Testis (tissue), 3 donors: ENCODE measurements around the gene GTF2I. TPM values are rescaled to one million over a fixed set of nuclear protein-coding genes. Genes with fewer than 3 reads are reported as not detected.

Experiments used
- DNase-seq: peaks from one replicate; pipeline ENCODE4 v3.0.0-alpha.2; 2019
- H3K27ac ChIP-seq, 2 donors: fragments of 200-600 bp; sonication (generic); one replicate each; pipeline ENCODE4 v1.5.1; 2019
- H3K27me3 ChIP-seq: fragments of 200-600 bp; sonication (generic); one replicate; pipeline ENCODE4 v1.5.1; 2019
- H3K36me3 ChIP-seq: fragments of 200-600 bp; sonication (generic); one replicate; pipeline ENCODE4 v1.5.1; 2017; ENCODE audit warnings: low read depth; ENCODE audit errors: missing control alignments
- H3K4me1 ChIP-seq: fragments of 200-600 bp; sonication (generic); one replicate; pipeline ENCODE4 v1.5.1; 2019
- H3K4me3 ChIP-seq, 2 donors: fragments of 200-600 bp; sonication (generic); one replicate each; pipeline ENCODE4 v1.5.1; 2017 to 2019
- H3K9me3 ChIP-seq: fragments of 200-600 bp; sonication (generic); one replicate; pipeline ENCODE4 v1.5.1; 2017
- POLR2A ChIP-seq: fragments of 450-650 bp; IDR thresholded peaks from one replicate; pipeline ENCODE4 v1.6.1; 2017; ENCODE audit warnings: antibody characterized with exemption, mild to moderate bottlenecking, moderate library complexity
- WGBS, 2 donors: methylation state at CpG; one replicate each; pipeline ENCODE4 v1.1.5; 2018; 5-methylcytosine and 5-hydroxymethylcytosine counted together
- intact Hi-C: fragments of 100-400 bp; cut with DNase I; formaldehyde crosslinking; loops from one replicate; pipeline ENCODE4 v1.15.1; 2023; ENCODE audit warnings: low total_unique reads
- polyA plus RNA-seq: library from polyadenylated mRNA; stranded (reverse); fragments of 350-450 nt; fragmentation: Illumina TruSeq; extraction: RNeasy Lipid Tissue Mini Kit (QIAGEN cat#74804); gene quantifications from one replicate; pipeline ENCODE4 v1.2.3, GENCODE V29; 2014; ENCODE audit warnings: low read depth, low replicate concordance; ENCODE audit not compliant: insufficient read depth
- total RNA-seq, 2 donors: library from RNA; depleted of rRNA; stranded (reverse); fragments of >200 nt; gene quantifications; one replicate each; pipeline ENCODE4 v1.2.3, GENCODE V29; 2016
- TF ChIP-seq, protein P1 (sequence below), 3 experiments: fragments of 450-650 bp in 2 of 3; fragments of 200-600 bp in 1 of 3; sonication (generic) in 1 of 3; IDR thresholded peaks; one replicate each; pipeline ENCODE4 v1.5.1; 2016 to 2019; ENCODE audit warnings: antibody characterized with exemption in 3 of 3, mild to moderate bottlenecking in 2 of 3, moderate library complexity in 1 of 3

Gene GTF2I
- total and polyA plus RNA-seq, 3 donors from 2014 or later: 83.4 to 210 (median 208) TPM

DNA sequence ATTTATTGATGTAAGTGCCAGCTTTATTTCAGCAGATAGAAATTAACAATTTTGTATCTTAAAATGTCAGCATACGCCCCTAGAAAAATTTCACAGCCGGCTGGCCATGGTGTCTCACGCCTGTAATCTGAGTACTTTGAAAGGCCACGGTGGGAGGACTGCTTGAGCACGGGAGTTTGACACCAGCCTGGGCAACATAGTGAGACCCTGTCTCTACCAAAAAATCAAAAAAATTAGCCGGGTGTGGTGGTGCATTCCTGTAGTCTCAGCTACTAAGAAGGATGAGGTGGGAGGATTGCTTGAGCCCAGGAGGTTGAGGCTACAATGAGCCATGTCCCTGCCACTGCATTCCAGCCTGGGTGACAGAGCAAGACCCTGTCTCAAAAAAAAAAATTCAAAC lies 14.1 kb downstream of the GTF2I start:
- WGBS, 2 donors: 61 to 69% methylated on average over 6 of the region's 6 CpGs
- H3K4me1 ChIP-seq: peaks cover 21% of the 10 kb centered on the region
- DNase-seq: no peak
- TF ChIP-seq POLR2A: no peak
- TF ChIP-seq, protein P1, sequence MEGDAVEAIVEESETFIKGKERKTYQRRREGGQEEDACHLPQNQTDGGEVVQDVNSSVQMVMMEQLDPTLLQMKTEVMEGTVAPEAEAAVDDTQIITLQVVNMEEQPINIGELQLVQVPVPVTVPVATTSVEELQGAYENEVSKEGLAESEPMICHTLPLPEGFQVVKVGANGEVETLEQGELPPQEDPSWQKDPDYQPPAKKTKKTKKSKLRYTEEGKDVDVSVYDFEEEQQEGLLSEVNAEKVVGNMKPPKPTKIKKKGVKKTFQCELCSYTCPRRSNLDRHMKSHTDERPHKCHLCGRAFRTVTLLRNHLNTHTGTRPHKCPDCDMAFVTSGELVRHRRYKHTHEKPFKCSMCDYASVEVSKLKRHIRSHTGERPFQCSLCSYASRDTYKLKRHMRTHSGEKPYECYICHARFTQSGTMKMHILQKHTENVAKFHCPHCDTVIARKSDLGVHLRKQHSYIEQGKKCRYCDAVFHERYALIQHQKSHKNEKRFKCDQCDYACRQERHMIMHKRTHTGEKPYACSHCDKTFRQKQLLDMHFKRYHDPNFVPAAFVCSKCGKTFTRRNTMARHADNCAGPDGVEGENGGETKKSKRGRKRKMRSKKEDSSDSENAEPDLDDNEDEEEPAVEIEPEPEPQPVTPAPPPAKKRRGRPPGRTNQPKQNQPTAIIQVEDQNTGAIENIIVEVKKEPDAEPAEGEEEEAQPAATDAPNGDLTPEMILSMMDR (IDR thresholded peaks at IDR 0.05): no peak
- no peaks in the 10 kb centered on the region for H3K9me3 ChIP-seq
- H3K4me3 ChIP-seq: no peak overlapping the region
- intact Hi-C loops: no loop called here
- H3K36me3 ChIP-seq: no peaks in the 10 kb centered on the region
- H3K27me3 ChIP-seq: no peaks in the 10 kb centered on the region
- peak overlapping the region; percentile 36 to 57 for H3K27ac ChIP-seq

DNA sequence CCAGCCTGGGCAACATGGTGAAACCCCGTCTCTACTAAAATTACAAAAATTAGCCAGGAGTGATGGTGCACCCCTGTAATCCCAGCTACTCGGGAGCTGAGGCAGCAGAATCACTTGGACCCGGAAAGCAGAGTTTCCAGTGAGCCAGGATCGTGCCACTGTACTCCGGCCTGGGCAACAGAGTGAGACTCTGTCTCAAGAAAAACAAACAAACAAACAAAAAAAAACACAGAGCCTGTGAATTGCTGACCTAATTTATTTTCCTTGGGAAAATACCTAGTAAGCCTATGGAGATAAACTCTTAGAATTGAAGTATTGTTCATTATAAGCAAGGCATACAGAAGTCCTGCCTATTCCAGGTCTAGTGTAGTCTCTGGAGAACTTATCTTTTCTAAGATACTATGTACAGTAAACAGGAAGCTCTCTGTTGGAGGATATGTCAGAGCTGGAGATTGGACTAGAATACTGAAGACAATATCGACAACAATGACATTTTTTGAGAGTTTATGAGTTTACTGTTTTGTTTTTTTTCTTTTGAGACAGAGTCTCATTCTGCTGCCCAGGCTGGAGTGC lies 14.9 kb downstream of the GTF2I start:
- no peaks in the 10 kb centered on the region for H3K27me3 ChIP-seq
- peak overlapping the region; percentile 36 to 57 for H3K27ac ChIP-seq
- DNase-seq: no peak
- no peaks in the 10 kb centered on the region for H3K36me3 ChIP-seq
- whole genome bisulfite sequencing, 2 donors: 35 to 47% methylated on average over 5 to 6 of the region's 6 CpGs
- no peaks in the 10 kb centered on the region for H3K9me3 ChIP-seq
- H3K4me3 ChIP-seq: no peak overlapping the region
- peaks cover 21% of the 10 kb centered on the region for H3K4me1 ChIP-seq
- TF ChIP-seq, protein P1 (IDR thresholded peaks at IDR 0.05): no peak
- no peak for TF ChIP-seq POLR2A
- intact Hi-C loops: no loop called here

DNA sequence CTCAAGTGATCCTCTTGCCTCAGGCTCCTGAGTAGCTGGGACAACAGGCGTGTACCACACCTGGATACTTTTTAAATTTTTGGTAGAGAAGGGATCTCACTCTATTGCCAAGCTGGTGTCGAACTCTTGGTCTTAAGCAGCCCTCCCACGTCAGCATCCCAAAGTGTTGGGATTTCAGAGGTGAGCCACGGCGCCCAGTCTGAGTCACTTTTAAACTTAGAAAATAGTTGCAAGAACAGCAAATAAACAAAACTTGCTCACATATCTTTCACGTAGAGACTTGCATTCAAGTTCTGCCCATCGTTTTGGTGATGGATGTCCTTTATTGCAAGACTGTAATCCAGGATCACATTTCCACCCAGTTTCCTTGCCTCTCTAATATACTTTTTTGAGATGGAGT lies 16.6 kb downstream of the GTF2I start:
- H3K4me3 ChIP-seq: no peak overlapping the region
- H3K9me3 ChIP-seq: no peaks in the 10 kb centered on the region
- DNase-seq: peak; percentile 11
- 81 to 82% methylated on average over 7 of the region's 7 CpGs for WGBS, 2 donors
- intact Hi-C loops: no loop called here
- TF ChIP-seq, protein P1 (IDR thresholded peaks at IDR 0.05): no peak
- no peak for TF ChIP-seq POLR2A
- no peaks in the 10 kb centered on the region for H3K27me3 ChIP-seq
- peaks cover 21% of the 10 kb centered on the region for H3K4me1 ChIP-seq
- no peaks in the 10 kb centered on the region for H3K36me3 ChIP-seq
- peak overlapping the region in 1 of 2 donors; percentile 2 for H3K27ac ChIP-seq

DNA sequence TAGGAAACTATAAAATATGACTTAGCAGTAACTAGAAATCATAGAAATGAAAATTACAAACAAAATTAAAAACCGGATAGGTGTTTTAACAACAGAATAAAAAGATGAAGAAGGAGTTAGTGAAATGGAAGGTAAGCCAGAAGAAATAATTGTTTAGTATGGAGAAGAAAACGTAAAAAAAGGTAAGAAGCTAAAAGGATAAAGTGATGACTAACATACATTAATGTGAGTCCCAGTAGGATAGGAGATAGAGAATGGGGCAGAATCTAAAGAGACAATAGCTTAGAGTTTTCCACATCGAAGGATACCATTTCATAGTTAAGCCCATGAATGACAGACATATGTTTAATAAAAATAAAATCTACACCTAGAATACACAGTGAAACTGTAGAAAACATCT lies 25.3 kb downstream of the GTF2I start:
- intact Hi-C loops: no loop called here
- Histone ChIP-seq H3K4me3 (no peak overlapping the region), H3K27me3 (no peaks in the 10 kb centered on the region), H3K4me1 (peaks cover 16% of the 10 kb centered on the region), H3K27ac (no peak overlapping the region), H3K9me3 (no peaks in the 10 kb centered on the region), H3K36me3 (no peaks in the 10 kb centered on the region)
- DNase-seq: no peak
- TF ChIP-seq, protein P1 (IDR thresholded peaks at IDR 0.05): no peak
- no peak for TF ChIP-seq POLR2A
- WGBS, 2 donors: 92% methylated on average over 3 of the region's 3 CpGs

DNA sequence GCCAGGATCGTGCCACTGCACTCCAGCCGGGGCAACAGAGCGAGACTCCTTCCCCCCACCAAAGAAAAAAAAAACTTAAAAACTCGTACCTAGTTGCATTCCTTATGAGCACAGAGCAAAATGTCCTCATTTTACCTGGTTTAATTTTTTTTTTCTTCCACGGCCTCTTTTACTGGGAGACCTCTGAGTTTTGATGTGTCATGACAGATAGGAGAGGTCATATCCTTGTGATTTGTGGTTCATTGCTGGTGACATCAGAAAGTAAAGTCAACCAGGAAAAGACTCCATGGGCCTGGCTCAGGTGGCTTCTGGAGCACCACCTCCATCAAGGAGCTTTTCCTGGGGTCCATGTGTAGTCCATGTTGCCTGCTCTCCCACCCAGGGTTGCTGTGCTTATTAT lies 26.3 kb downstream of the GTF2I start:
- no peaks in the 10 kb centered on the region for H3K27me3 ChIP-seq
- peaks cover 16% of the 10 kb centered on the region for H3K4me1 ChIP-seq
- H3K36me3 ChIP-seq: no peaks in the 10 kb centered on the region
- no peaks in the 10 kb centered on the region for H3K9me3 ChIP-seq
- 79 to 86% methylated on average over 5 of the region's 5 CpGs for WGBS, 2 donors
- DNase-seq: no peak
- intact Hi-C loops: no loop called here
- no peak overlapping the region for H3K4me3 ChIP-seq
- no peak overlapping the region for H3K27ac ChIP-seq
- no peak for TF ChIP-seq POLR2A
- TF ChIP-seq, protein P1 (IDR thresholded peaks at IDR 0.05): no peak
